GM23338 (cell line): ENCODE measurements around the gene AAR2. TPM values are rescaled to one million over a fixed set of nuclear protein-coding genes. Genes with fewer than 3 reads are reported as not detected.

Experiments
- ATAC-seq: fragments of 200-7000 bp; cut with Tn5 transposase; 3 replicates; pipeline ENCODE4 v1.9.1; 2020
- DNase-seq: peaks from one replicate; pipeline ENCODE4 v3.0.0-alpha.2; 2015; ENCODE audit warnings: low spot score
- H2AFZ ChIP-seq: fragments of 200-600 bp; sonication (generic); 2 replicates; pipeline ENCODE4 v1.8.0; 2016; ENCODE audit warnings: antibody characterized with exemption, mild to moderate bottlenecking, moderate library complexity
- H3F3A ChIP-seq: fragments of 200-600 bp; sonication (generic); replicated peaks from 2 replicates; pipeline ENCODE4 v1.8.0; 2017; ENCODE audit warnings: antibody characterized with exemption, mixed run types, low read depth
- H3K27ac ChIP-seq: fragments of 200-600 bp; sonication (generic); 2 replicates; pipeline ENCODE4 v1.6.1; 2016; ENCODE audit warnings: low read depth
- H3K27me3 ChIP-seq: fragments of 200-600 bp; sonication (generic); 2 replicates; pipeline ENCODE4 v1.8.0; 2016; ENCODE audit warnings: mild to moderate bottlenecking, mixed run types, moderate library complexity; ENCODE audit not compliant: insufficient read depth
- H3K36me3 ChIP-seq: fragments of 200-600 bp; sonication (generic); 2 replicates; pipeline ENCODE4 v1.8.0; 2016; ENCODE audit warnings: mild to moderate bottlenecking; ENCODE audit not compliant: insufficient read depth
- H3K4me1 ChIP-seq: fragments of 200-600 bp; sonication (generic); 2 replicates; pipeline ENCODE4 v1.8.0; 2016; ENCODE audit warnings: mild to moderate bottlenecking, moderate library complexity; ENCODE audit not compliant: insufficient read depth
- H3K4me2 ChIP-seq: fragments of 200-600 bp; sonication (generic); 2 replicates; pipeline ENCODE4 v1.7.1; 2017; ENCODE audit warnings: mixed run types
- H3K4me3 ChIP-seq: fragments of 200-600 bp; sonication (generic); 2 replicates; pipeline ENCODE4 v1.6.1; 2016; ENCODE audit warnings: mixed run types
- H3K79me2 ChIP-seq: fragments of 200-600 bp; sonication (generic); replicated peaks from 2 replicates; pipeline ENCODE4 v1.8.0; 2017; ENCODE audit warnings: mild to moderate bottlenecking; ENCODE audit not compliant: insufficient read depth
- H3K9me2 ChIP-seq: fragments of 200-600 bp; sonication (generic); 2 replicates; pipeline ENCODE4 v1.8.0; 2017; ENCODE audit not compliant: insufficient read depth
- H4K20me1 ChIP-seq: fragments of 200-600 bp; sonication (generic); replicated peaks from 2 replicates; pipeline ENCODE4 v1.8.0; 2017; ENCODE audit warnings: mild to moderate bottlenecking; ENCODE audit not compliant: insufficient read depth
- H3K27ac Mint-ChIP-seq: 2 replicates; pipeline ENCODE4 v1.8.0; 2020; ENCODE audit warnings: inconsistent platforms, mild to moderate bottlenecking, moderate library complexity, mixed read lengths
- H3K27me3 Mint-ChIP-seq: 3 replicates; pipeline ENCODE4 v1.8.0; 2022; ENCODE audit warnings: low read depth, mild to moderate bottlenecking, moderate library complexity, mixed read lengths, inconsistent platforms; ENCODE audit not compliant: insufficient read depth, poor library complexity
- H3K36me3 Mint-ChIP-seq: 3 replicates; pipeline ENCODE4 v1.8.0; 2021; ENCODE audit warnings: low read depth, mild to moderate bottlenecking, inconsistent platforms, moderate library complexity, mixed read lengths
- H3K4me1 Mint-ChIP-seq: 3 replicates; pipeline ENCODE4 v1.8.0; 2020; ENCODE audit warnings: mild to moderate bottlenecking, inconsistent platforms, mixed read lengths
- H3K4me3 Mint-ChIP-seq: 3 replicates; pipeline ENCODE4 v1.8.0; 2021; ENCODE audit warnings: moderate library complexity, mild to moderate bottlenecking, inconsistent platforms, mixed read lengths
- H3K9me3 Mint-ChIP-seq: 3 replicates; pipeline ENCODE4 v1.8.0; 2020; ENCODE audit warnings: moderate library complexity, mild to moderate bottlenecking, inconsistent platforms, mixed read lengths
- CREB1 ChIP-seq: fragments of 250-450 bp; sonication (Bioruptor Pico); IDR thresholded peaks from 2 replicates; pipeline ENCODE4 v1.5.0; 2020; ENCODE audit warnings: low read depth, mild to moderate bottlenecking, moderate library complexity
- CTCF ChIP-seq, 2 experiments: fragments of 200-600 bp in 1 of 2; sonication (generic) in 1 of 2; conservative IDR thresholded peaks; 2 replicates each; pipeline versions ENCODE4 v1.5.1 to v1.6.1; 2016 to 2017; ENCODE audit warnings: antibody characterized with exemption in 2 of 2, low read depth in 2 of 2, mild to moderate bottlenecking in 2 of 2, moderate library complexity in 1 of 2
- ETS1 ChIP-seq: IDR thresholded peaks from 2 replicates; pipeline ENCODE4 v1.6.1; 2016; ENCODE audit warnings: antibody characterized with exemption
- EZH2 ChIP-seq: fragments of 200-600 bp; sonication (generic); IDR thresholded peaks from one replicate; pipeline ENCODE4 v1.8.0; 2017; ENCODE audit warnings: antibody characterized with exemption, mild to moderate bottlenecking, low read depth; ENCODE audit not compliant: unreplicated experiment
- EZH2phosphoT487 ChIP-seq: fragments of 200-600 bp; sonication (generic); IDR thresholded peaks from one replicate; pipeline ENCODE4 v1.8.1; 2018; ENCODE audit warnings: antibody characterized with exemption; ENCODE audit not compliant: unreplicated experiment
- JUNB ChIP-seq: IDR thresholded peaks from one replicate; pipeline ENCODE4 v1.6.1; 2016; ENCODE audit warnings: antibody characterized with exemption; ENCODE audit not compliant: unreplicated experiment
- NANOG ChIP-seq: IDR thresholded peaks from 2 replicates; pipeline ENCODE4 v1.6.1; 2016; ENCODE audit warnings: antibody characterized with exemption, borderline replicate concordance
- POLR2AphosphoS5 ChIP-seq: IDR thresholded peaks from 2 replicates; pipeline ENCODE4 v1.6.1; 2016; ENCODE audit warnings: antibody characterized with exemption, low read depth
- REST ChIP-seq: IDR thresholded peaks from one replicate; pipeline ENCODE4 v1.6.1; 2018; ENCODE audit warnings: antibody characterized with exemption; ENCODE audit not compliant: unreplicated experiment
- STAT1 ChIP-seq: IDR thresholded peaks from one replicate; pipeline ENCODE4 v1.6.1; 2016; ENCODE audit warnings: antibody characterized with exemption; ENCODE audit not compliant: unreplicated experiment
- ZNF114 ChIP-seq: fragments of 250-450 bp; sonication (Bioruptor Pico); IDR thresholded peaks from 2 replicates; pipeline ENCODE4 v1.5.0; 2020; ENCODE audit warnings: mild to moderate bottlenecking, moderate library complexity
- ZNF331 ChIP-seq: fragments of 250-450 bp; sonication (Bioruptor Pico); IDR thresholded peaks from 2 replicates; pipeline ENCODE4 v1.5.0; 2020; ENCODE audit warnings: low read depth, mild to moderate bottlenecking, moderate library complexity
- ZNF462 ChIP-seq: fragments of 250-450 bp; sonication (Bioruptor Pico); IDR thresholded peaks from 2 replicates; pipeline ENCODE4 v1.5.0; 2020; ENCODE audit warnings: mild to moderate bottlenecking, moderate library complexity
- polyA plus RNA-seq: library from polyadenylated mRNA; unstranded; fragments of >200 nt; fragmentation: Nextera tagmentation; extraction: Ambion mirVana; gene quantifications from 2 replicates; pipeline ENCODE4 v1.2.1, GENCODE V29; 2016
- total RNA-seq: library from RNA; depleted of rRNA; stranded (reverse); fragments of >200 nt; shearing (Covaris generic); gene quantifications from 2 replicates; pipeline ENCODE4 v1.2.3, GENCODE V29; 2014

The AAR2 gene
- total and polyA plus RNA-seq, 2 experiments from 2014 or later, result 15.8 to 32.6 TPM

- Histone ChIP-seq H3K4me2 (no peak overlapping the region), H3K27me3 (no peaks in the 10 kb centered on the region), H3K4me1 (no peaks in the 10 kb centered on the region), H3F3A (no peaks in the 10 kb centered on the region), H3K36me3 (peaks cover 25% of the 10 kb centered on the region), H2AFZ (no peak overlapping the region), H4K20me1 (peaks cover 19% of the 10 kb centered on the region), H3K27ac (no peak overlapping the region), H3K9me2 (no peaks in the 10 kb centered on the region), H3K4me3 (no peak overlapping the region), H3K79me2 (0 out of 2 replicates have a peak, but pooled peaks cover 10% of the 10 kb centered on the region)
- peaks cover 5% of the 10 kb centered on the region for H3K27me3 Mint-ChIP-seq
- H3K27ac Mint-ChIP-seq, result no peak overlapping the region
- no peak for DNase-seq
- no peaks in the 10 kb centered on the region for H3K9me3 Mint-ChIP-seq
- H3K36me3 Mint-ChIP-seq, result peaks cover 36% of the 10 kb centered on the region
- H3K4me1 Mint-ChIP-seq, result peaks cover 7% of the 10 kb centered on the region
- no peak for ATAC-seq
- TF ChIP-seq ZNF114 (CRISPR knock-in tag) (no peak), ZNF331 (CRISPR knock-in tag) (no peak), CTCF (conservative IDR thresholded peaks at IDR 0.05; ENCODE audit: low read depth in 2 of 2) (no peak), ZNF462 (CRISPR knock-in tag) (no peak), POLR2AphosphoS5 (no peak), ETS1 (no peak), JUNB (no peak), REST (no peak), EZH2 (no peak), STAT1 (no peak), EZH2phosphoT487 (no peak), CREB1 (CRISPR knock-in tag) (no peak), NANOG (no peak)
- no peak overlapping the region for H3K4me3 Mint-ChIP-seq
These were observed 13.2 kb downstream of the AAR2 start for GRCh38 chr20:36249450-36249849.
